ENCODE measurements around the gene NUDT4.
"Not testable (repeated sequence)": the region's sequence is repeated elsewhere in the genome, so short reads cannot be mapped to it uniquely, and the experiment has no call there.

NUDT4 gene

DNA sequence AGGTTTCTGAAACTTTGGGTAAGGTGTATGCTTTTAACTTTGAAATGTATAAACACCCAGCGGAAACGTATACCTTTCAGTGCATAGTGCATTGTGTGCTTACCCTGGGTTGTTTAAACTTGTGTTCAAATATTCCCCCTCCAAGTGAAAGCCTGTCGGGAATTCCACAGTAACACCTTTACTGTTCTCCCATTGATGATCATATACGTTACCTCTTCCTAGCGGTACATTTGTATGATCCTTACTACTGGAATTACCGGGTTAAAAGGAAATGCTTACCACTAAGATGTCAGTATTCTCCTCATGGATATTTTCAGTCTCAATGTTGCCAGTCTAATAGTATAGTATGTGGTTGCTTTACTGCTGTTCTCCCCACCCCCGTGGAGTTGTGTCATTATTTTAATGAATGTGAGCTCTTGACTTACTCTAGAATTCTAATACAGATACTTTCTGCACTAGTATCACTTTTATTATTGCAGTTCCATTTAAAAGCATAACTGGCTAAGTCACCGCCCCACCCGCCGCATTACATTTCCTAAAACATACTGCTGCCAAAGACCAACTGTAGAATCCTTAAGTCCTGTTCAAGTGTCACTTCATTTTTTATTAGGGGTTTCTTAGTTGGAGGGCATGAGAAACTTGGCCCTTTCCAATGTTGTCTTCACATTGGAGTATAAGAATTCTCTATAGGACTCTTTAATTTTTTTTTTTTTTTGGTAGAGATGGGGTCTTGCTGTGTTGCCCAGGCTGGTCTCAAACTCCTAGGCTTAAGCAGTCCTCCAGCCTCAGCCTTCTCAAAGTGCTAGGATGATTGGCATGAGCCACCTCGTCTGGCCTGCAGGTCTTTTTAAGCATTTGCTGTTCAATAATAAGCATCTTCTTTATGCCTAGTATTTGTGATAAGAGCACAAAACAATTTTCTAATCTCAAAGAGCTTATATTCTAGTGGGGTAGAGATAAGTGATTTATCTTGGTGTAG, 24.9 kb downstream of the NUDT4 start:
- DNase-seq = no peak

DNA sequence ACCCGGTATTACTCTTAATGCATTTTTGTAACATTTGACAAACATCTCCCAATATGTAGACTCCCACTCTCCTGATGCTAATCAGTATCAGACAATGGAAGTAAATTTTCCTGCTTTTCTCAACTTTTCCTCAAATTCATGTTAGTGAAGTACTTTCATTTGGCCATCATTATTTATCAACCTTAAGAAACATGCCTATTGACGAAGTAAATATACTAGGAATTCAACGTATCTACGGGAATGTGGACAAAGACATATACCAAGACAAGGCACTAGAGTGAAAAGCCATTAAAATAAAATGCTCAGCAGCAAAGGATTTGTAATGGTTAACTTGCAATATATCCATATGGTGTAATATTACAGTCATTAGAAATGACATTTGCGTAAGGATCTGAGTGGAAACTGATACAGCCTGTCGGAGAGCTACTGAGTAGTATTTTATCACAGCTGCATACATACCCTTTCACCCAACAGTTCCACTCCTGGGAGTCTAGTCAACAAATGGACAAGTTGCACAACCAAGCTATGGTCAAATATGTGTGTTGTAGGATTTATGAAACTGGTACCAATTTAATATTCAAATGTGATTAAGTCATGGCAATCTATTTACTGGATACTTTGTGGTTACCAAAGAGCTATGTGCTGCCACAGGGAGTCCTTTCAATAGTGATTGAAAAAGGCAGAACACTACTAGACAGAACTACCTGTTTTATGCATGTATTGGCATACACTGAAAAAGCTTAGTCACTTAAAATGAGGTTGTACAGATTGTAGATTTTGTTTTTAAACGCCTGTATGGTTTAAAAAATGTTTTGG, 26.5 kb downstream of the NUDT4 start:
- DNase-seq = no peak

DNA sequence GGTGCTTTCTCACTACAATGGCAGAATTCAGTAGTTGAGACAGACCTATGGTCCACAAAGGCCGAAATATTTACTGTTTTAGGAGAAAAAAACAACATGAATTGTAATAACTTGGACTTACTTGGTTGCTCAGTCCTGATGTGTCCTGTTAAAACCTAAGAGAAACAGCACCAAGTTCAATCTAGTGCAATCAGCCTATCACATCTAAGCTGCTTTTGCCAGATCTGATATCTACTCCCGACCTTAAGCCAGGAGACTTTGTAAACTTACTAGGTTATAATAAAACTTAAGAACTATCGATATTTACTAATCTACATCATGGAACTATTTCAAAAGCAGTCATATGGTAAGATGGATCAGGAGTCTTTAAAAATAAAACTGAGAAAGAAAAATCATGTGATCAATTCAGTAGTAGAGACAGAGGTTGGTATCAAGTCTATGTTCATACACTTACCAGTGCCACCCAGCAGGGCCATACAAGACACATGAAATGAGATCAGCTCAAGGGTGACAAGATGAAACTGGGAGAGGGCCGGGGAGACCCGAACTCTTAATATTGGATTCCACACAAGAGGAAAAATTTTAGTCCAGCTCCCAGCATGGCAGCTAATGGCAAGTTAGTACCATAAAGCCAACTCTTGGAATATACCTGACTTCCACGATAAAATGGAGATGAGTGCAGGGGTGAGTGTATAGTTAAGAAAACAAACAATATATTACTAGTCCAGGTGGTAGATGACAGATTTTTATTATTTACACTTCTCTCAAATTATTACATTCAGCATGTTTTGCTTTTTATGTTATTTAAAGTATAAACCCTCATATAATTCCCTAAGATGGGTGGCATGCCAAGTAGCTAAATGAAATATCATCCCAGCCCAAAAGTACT, 27.5 kb downstream of the NUDT4 start:
- no peak for DNase-seq

DNA sequence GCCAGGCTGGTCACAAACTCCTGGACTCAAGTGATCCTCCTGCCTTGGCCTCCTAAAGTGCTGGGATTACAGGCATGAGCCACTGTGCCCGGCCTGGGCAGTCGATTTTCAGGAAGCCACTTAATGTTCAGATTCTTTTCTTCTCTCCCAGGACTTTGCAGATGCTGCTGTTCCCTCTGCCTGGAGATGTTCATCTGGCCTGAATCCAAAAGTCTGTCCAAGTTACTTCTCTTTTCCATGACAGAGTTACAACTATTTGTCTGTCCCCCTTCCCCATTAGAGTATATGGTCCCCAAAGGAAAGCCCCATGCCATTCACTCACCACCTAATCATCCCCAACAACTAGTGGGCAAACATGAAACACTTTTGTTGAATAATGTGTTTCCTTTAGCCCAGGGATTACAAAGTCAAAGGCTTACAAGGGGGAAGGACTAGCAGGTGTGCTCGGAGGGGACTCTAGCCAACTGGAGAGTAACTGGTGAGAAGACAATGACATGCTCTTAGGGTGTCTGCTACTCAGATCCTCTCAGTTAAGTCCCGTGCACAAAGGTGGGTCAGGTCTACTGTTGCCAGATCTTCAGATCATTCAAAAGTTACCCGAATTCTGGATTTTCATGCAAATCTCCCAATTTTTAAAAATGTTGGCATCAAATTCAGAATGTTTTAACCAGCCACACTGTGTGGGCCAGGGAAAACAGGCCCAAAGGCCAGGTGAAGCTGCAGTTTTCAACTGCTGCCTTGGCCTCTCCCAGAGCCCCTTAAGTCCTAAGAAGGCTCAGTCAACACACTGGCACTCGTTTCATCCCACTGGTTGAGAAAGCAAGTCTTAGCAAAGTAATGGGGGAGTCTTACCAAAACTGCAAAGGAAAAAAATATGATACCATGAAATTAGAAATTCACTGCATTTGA, 29.6 kb downstream of the NUDT4 start:
- DNase-seq = no peak

DNA sequence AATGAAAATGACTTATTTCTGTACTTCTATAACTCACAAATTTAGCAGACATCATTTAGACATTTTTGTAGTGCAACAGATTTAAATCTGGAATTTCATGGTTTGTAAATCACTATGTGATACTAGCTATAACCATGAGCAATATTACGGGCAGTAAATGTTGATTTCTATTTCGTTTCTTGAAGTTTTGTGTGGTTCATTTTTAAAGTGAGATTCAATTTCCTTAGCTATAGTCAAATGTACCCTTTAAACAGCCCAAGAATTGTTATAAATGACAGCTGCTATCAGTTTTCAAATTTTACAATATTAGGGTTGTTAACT, 30.2 kb downstream of the NUDT4 start:
- no peak for DNase-seq

DNA sequence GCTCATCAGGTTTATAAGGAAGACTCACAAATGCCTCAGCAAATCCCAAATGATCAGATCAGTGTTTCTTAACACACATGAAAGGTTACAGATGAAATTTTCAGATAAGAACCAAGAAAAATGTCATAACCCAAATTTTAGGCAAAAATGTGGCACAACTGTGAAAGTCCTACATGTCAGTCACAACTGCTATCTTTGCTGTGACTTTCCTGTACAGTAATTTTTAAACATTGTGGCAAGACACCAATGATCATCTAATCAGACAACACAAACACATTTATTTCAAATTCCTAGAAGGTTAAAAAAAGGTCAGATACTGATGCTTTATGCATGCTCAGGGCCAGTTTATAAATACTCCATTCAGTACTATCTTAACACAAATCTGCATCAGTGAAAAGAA, 31.1 kb downstream of the NUDT4 start:
- DNase-seq = no peak

DNA sequence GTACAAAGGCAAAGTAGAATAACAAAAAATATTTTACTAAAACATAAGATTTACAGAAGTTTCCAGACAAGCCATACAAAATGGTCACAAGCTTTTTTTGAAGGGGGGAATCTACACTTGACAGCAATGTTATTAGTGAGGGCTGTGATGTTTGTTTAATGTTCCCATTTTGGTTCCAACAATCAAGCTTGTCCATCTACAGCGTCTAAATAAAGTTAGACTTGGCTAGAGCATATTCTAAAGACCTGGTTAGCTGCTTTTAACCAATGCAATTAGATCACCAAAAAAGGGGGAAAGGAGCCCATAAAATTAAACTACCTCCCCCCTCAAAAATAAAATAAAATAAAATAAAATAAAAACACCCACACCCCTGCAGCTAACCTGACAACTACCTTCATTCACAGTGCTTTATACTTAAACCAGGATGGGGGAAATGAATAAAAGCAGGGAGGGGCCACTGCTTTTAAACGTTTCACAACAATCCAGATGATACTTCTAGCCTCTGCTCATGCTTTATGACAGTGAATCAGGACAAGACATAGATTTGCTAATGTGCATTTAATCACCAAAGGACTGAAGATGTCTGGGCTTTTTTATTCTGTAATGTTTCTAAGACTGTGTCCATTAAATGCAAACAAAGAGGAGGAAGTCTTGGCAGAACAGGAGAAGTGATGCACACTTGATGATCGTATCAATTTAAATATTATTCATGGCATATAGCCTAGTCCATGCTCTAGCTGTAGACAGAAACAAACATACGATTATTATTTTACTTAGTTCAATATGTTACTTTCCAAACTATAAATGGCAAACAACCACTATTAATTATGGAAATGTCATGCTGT, 31.8 kb downstream of the NUDT4 start:
- DNase-seq = not testable (repeated sequence)

DNA sequence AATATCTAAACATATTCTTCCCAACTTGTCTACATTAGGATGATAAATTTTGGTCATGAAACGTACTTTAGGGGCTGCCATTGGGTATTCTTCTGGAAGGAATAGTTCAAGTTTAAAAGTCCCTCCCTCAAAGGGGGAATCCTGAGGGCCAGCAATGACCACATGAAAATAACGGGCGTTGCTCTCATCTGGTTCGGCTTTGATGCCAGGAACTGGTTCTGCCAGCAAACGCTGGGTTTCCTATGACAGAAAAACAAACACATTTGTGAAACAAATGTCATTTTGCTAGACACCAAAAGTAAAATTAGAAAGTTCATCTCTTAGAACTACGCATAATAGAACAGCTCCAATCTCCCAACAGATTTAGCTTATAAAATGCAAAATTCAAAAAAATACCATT, 33.3 kb downstream of the NUDT4 start:
- not testable (repeated sequence) for DNase-seq

DNA sequence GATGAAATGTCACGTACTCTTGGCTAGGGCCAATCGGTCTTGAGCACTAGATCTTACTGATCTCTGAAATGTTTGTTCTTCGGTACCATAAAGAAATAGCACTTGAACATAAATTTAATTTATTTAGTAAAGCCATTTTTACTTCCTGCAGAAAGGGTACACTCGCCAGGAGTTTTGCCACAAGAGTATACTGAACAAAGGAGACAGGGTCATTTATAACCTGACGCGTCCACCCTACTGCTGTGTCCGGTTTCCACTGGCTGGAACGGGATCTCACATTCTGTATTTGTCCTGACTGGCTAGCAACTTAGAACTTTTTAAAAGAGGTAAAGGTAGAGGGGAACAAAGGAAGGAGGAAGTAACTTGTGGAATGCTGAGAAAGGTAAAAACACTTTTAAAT, 34.7 kb downstream of the NUDT4 start:
- not testable (repeated sequence) for DNase-seq

DNA sequence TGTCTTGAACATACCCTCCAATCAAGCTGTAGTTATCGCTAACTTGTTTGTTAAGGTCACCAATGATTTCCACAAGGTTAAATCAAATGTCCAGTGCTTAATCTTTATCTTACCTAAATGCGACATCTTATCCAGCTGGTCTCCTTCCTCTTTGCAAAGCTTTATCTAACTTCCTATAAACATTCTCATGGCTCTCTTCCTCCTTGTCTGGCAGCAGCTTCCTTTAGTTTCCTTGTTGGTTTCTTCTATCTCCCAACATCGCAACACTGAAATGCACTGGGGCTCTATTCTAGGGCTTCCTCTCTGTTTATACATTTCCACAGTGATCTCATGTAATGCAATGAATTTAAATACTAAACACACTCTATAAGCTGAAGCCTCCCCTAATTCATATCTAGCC, 35.3 kb downstream of the NUDT4 start:
- no peak for DNase-seq

DNA sequence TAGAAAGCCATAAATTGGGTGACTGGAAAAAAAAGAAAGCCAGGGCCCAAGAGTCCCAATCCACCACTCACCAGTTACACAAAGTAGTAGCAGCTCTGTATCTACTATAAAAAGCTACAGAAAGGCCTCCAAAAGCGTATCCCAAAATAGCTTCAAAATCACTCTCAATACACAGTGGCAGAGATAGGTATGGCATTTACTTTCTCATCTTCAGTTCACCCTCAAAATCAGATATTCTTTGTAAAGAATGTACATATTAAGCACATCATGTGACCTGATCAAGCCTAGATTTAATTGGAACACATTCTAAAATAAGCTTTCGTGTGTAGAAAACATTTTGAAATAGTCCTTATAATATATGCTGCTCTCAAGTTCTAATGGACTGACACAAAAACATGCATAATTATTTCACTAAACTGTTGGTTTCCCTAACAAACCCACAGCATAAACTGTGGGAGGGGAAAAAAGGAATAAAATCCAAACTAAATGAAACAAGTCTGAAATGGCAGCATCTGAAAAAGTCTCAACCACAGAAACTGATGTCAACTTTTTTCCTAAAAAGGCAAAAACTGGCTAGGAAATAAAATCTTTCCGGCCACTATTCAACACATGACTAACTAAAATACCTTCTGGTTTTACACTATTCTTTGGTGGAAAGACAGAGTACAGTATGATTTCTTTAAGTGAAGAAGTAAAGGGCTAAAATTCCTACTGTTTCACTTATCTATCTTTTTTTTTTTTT, 38.2 kb downstream of the NUDT4 start:
- no peak for DNase-seq

DNA sequence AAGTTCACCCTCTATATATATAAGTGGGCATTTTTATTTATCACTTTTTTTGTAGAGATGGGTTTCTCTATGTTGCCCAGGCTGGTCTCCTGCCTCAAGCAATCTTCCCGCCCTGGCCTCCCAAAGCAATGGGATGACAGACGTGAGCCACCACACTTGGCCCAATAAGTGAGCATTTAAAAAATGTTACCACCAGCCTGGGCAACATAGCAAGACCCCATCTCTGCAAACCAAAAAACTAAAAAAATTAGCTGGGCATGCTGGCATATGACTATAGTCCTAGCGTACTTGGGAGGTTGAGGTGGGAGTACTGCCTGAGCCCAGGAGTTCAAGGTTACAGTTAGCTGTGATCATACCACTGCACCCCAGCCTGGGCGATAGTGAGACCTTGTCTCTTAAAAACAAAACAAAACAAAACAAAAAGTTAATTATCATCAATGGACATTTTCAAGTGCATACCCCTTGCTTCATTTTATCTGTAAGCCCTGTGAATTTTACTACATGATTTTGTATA, 40.3 kb downstream of the NUDT4 start:
- no peak for DNase-seq

DNA sequence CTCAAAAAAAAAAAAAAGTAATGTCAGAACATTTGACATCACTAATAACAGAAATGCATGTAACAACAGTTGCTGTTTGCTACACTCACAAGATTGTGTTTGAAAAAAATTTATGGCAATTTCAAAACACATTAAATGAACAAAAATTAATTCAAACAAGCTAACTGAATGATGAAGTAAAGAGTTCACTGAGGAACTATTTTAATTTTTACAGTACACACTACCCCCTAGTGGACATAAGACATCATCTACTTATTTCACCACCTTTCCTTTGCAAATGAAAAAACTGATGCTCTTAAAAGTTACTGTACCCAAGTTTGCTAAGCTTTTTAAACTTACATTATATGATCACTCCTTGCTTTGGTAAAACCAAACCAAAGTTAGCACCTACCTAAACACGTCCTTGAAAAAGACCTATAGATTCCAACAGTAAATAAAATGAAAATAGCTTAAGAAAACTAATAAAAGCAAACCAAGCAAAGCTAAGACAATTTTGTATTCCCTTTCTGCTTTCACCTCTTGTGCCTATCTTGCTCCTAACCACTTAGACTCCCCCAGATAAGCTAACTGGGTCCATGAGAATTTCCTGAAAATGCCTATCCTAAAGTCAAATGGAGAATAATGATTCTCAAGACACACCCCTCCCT, 41.8 kb downstream of the NUDT4 start:
- DNase-seq = no peak

DNA sequence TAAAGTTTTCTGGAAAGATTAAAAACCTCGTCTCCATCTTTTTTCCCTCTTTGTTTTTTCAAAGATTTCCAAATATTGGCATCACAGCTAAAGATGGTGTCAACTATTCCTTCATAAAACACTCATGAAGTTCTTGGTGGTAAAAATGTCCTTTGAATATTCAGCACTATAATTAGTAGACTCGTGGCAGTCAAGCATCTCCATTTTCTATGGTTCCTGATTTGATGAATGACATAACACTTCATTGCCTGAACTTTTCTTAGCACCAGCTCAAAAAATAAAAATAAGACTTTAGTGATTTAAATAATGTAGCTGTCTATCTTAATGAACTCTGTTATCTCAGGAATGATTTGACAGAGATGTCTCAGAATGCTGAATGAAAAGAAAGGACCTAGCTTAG, 44.3 kb downstream of the NUDT4 start:
- no peak for DNase-seq

DNA sequence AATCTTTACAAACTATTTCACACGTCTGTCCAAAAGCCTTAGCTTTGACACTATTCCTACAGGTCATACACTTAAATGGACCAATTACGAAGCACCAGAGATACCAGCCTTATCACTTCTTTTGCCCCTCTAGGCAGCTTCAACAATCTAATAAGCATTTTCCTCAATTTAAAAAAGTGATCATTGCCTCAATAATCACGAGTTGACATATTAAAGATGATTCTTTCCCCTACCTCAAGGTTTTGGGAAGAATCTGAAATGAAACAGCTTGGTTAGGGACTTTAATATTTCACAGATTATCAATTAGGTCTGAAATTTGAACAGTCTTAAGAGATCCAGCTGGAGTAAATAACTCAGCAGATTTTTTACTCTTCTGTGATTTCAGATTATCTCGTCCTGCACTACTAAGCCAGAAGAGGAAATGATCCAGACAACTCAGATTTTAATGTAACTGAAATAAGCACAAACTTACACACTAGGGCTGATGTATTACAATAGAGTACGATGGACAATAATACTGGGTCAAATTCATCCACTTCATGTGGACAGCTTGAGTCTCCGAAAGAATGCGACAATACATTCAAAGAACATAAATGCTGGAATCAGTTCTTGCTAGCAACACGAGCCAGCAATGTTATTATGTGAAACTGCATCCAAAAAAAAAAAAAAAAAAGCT, 48.1 kb downstream of the NUDT4 start:
- DNase-seq = no peak

DNA sequence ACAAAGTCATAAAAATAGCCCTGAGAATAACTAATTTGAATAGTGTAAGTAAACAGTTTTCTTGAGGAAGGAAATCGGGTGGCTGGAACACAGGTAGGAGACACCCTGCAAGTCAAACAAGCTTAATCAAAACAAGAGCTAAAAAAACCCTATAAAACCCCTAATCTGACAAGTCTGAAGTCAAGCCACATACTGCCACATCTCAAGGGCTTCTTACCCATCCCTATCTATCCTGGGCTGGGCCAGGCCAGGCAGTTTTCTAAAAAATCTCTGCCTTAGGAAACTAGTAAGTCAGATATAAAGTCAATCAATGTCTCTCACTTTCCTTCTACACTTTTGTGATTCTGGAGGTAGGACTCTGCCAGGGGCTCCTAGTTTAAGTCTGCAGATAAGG, 48.7 kb downstream of the NUDT4 start:
- DNase-seq = no peak

DNA sequence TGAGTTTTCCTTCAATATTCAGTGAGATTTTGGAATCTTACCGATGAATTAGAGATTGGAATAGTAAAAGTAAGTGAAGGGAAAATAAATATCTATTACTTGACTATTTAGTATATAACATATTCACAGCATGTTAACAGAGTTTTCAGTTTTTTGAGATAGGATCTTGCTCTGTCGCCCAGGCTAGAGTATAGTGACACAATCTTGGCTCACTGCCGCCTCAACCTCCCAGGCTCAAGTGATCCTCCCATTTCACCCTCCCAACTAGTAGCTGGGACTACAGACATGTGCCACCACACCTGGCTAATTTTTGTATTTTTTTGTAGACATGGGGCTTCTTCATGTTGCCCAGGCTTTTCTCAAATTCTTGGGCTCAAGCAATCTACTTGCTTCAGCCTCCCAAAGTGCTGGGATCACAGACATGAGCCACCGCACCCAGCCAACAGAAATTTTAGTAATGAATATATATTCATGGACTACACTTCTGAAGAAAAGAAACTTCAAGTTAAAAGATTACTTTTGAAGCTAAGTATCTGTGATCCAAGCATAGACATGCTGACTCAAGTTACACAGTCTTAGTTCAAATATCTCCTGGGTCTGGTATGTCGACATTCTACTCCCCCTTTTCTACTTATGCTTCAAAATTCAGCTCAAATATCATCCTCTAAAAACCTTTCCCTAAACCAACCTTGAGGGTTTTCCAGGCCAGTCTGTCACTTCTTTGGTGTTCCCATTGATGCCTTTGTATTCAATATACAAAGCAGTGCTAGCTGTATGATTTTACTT, 50.2 kb downstream of the NUDT4 start:
- no peak for DNase-seq

DNA sequence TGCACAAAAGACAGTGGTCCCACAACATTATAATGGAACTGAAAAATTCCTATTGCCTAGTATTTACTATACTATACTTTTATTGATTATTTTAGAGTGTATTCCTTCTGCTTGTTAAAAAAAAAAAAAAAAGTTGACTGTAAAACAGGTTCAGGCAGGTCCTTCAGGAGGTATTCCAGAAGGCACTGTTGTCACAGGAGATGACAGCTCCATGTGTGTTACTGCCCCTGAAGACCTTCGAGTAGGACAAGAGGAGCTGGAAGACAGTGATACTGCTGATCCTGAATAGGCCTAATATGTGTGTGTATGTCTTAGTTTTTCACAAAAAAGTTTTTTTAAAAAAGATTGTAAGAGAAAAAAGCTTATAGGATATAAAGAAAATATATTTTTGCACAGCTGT, 51.7 kb downstream of the NUDT4 start:
- DNase-seq = no peak
